Measurements from ENCODE around the gene CSMD2.

CSMD2 gene

GRCh38 chr1:34132161-34132420 lies 32.9 kb downstream of the CSMD2 start:
- POLR2A ChIA-PET = no interaction called here
- CTCF ChIA-PET = no interaction called here
- TF ChIP-seq FOXA1 (IDR thresholded peaks at IDR 0.05) (no peak), SP1 (IDR thresholded peaks at IDR 0.05) (no peak)
- DNase-seq (ENCODE audit: extremely low spot score) = no peak

GRCh38 chr1:34131396-34132160 lies 33.5 kb downstream of the CSMD2 start:
- no peak for DNase-seq (ENCODE audit: extremely low spot score)
- TF ChIP-seq SP1 (IDR thresholded peaks at IDR 0.05) (no peak), L3MBTL2 (conservative IDR thresholded peaks at IDR 0.05) (no peak), LEF1 (IDR thresholded peaks at IDR 0.05; ENCODE audit: borderline replicate concordance) (no peak), TARDBP (IDR thresholded peaks at IDR 0.05) (no peak), CTBP1 (IDR thresholded peaks at IDR 0.05; ENCODE audit: borderline replicate concordance) (no peak), ZNF384 (IDR thresholded peaks at IDR 0.05) (no peak), HDGF (IDR thresholded peaks at IDR 0.05; ENCODE audit: borderline replicate concordance) (no peak), BHLHE40 (IDR thresholded peaks at IDR 0.05; ENCODE audit: borderline replicate concordance) (no peak), SUZ12 (IDR thresholded peaks at IDR 0.05) (no peak), FOXK2 (IDR thresholded peaks at IDR 0.05) (no peak), FOXA1 (IDR thresholded peaks at IDR 0.05) (no peak), PKNOX1 (IDR thresholded peaks at IDR 0.05) (no peak), NFRKB (IDR thresholded peaks at IDR 0.05) (no peak), FOXM1 (IDR thresholded peaks at IDR 0.05; ENCODE audit: borderline replicate concordance) (no peak), ARNT (IDR thresholded peaks at IDR 0.05) (no peak), ELF4 (IDR thresholded peaks at IDR 0.05) (no peak)
- POLR2A ChIA-PET = no interaction called here
- CTCF ChIA-PET = no interaction called here

- DNase-seq (ENCODE audit: extremely low spot score) = no peak
- ChIA-PET CTCF (no interaction called here), POLR2A (no interaction called here)
- TF ChIP-seq BHLHE40 (IDR thresholded peaks at IDR 0.05; ENCODE audit: borderline replicate concordance) = no peak
- TF ChIP-seq L3MBTL2 (conservative IDR thresholded peaks at IDR 0.05) = no peak
- no peak for TF ChIP-seq LEF1 (IDR thresholded peaks at IDR 0.05; ENCODE audit: borderline replicate concordance)
These were observed 34.7 kb downstream of the CSMD2 start for GRCh38 chr1:34130306-34130705.

GRCh38 chr1:34129630-34130029 lies 35.4 kb downstream of the CSMD2 start:
- POLR2A ChIA-PET = no interaction called here

GRCh38 chr1:34128186-34128889 lies 36.7 kb downstream of the CSMD2 start:
- no peak for DNase-seq (ENCODE audit: extremely low spot score)
- ChIA-PET CTCF (interaction anchor here (0.5 kb wide), 1 partner anchor 547 kb away, joined by 3 read pairs; no protein-coding TSS in a partner anchor), POLR2A (no interaction called here)
- TF ChIP-seq FOXA1 (IDR thresholded peaks at IDR 0.05) = no peak
- TF ChIP-seq ZNF384 (IDR thresholded peaks at IDR 0.05) = no peak
- no peak for TF ChIP-seq FOXK2 (IDR thresholded peaks at IDR 0.05)
- TF ChIP-seq NFRKB (IDR thresholded peaks at IDR 0.05) = no peak
- no peak for TF ChIP-seq L3MBTL2 (conservative IDR thresholded peaks at IDR 0.05)
- no peak for TF ChIP-seq TARDBP (IDR thresholded peaks at IDR 0.05)
- no peak for TF ChIP-seq SP1 (IDR thresholded peaks at IDR 0.05)
- TF ChIP-seq BHLHE40 (IDR thresholded peaks at IDR 0.05; ENCODE audit: borderline replicate concordance) = no peak
- no peak for TF ChIP-seq ELF4 (IDR thresholded peaks at IDR 0.05)
- TF ChIP-seq ARNT (IDR thresholded peaks at IDR 0.05) = no peak
- no peak for TF ChIP-seq LEF1 (IDR thresholded peaks at IDR 0.05; ENCODE audit: borderline replicate concordance)
- TF ChIP-seq SUZ12 (IDR thresholded peaks at IDR 0.05) = no peak
- no peak for TF ChIP-seq CTBP1 (IDR thresholded peaks at IDR 0.05; ENCODE audit: borderline replicate concordance)
- TF ChIP-seq FOXM1 (IDR thresholded peaks at IDR 0.05; ENCODE audit: borderline replicate concordance) = no peak
- no peak for TF ChIP-seq PKNOX1 (IDR thresholded peaks at IDR 0.05)
- TF ChIP-seq HDGF (IDR thresholded peaks at IDR 0.05; ENCODE audit: borderline replicate concordance) = no peak

More at GRCh38 chr1:34129630-34130029, 35.4 kb downstream of the CSMD2 start:
- TF ChIP-seq PKNOX1 (IDR thresholded peaks at IDR 0.05) (no peak), L3MBTL2 (conservative IDR thresholded peaks at IDR 0.05) (no peak), SUZ12 (IDR thresholded peaks at IDR 0.05) (no peak), LEF1 (IDR thresholded peaks at IDR 0.05; ENCODE audit: borderline replicate concordance) (no peak), BHLHE40 (IDR thresholded peaks at IDR 0.05; ENCODE audit: borderline replicate concordance) (no peak), ARNT (IDR thresholded peaks at IDR 0.05) (no peak), HDGF (IDR thresholded peaks at IDR 0.05; ENCODE audit: borderline replicate concordance) (no peak), CTBP1 (IDR thresholded peaks at IDR 0.05; ENCODE audit: borderline replicate concordance) (no peak), ELF4 (IDR thresholded peaks at IDR 0.05) (no peak), FOXM1 (IDR thresholded peaks at IDR 0.05; ENCODE audit: borderline replicate concordance) (no peak), ZNF384 (IDR thresholded peaks at IDR 0.05) (no peak), TARDBP (IDR thresholded peaks at IDR 0.05) (no peak), FOXA1 (IDR thresholded peaks at IDR 0.05) (no peak), FOXK2 (IDR thresholded peaks at IDR 0.05) (no peak), SP1 (IDR thresholded peaks at IDR 0.05) (no peak), NFRKB (IDR thresholded peaks at IDR 0.05) (no peak)
- no peak for DNase-seq (ENCODE audit: extremely low spot score)
- CTCF ChIA-PET = no interaction called here

All from HEK293T (cell line).